ENCODE data around the gene VASN.

Gene VASN

DNA sequence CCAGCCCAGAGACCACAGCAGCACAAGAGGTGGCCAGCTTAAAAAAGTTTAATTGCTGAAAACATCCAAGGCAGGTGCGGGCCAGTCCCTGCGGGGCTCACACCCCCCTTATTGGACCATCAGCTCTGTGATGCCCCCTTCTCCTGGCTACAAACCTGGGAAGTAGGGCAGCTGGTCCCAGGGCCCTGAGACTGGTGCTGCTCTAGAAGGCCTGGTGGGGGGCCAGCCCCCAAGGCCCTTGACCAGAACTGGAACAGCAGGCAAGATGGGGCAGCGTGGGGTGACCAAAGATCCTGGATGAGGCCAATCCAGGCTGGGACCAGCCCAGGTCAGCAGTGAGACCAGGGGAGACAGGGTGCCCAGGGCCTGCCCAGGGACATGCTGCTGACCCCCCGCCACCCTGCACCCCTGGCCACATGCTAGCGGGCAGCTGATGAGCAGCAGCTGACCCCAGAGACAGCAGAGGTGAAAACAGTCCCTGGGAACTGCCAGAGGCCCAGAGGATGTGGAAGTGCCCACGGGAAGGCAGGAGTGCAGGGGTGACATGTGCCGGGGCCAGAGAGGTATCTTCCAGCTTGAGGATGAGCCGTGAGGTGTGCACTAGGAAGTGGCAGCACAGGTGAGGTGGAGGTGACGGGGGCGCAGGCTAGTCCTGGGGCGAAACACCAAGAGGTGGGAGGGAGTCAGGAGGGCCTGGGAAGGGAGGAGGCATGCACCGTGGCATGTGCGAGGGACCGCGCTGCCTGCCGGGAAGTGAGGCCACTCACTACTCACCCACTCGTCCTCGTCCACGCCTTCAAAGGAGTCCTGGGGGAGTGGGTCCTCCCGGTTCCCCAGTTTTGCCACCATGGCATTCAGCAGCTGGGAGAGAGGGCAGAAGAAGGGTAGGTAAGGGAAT, 16.9 kb upstream of the VASN start:
- no peak for DNase-seq (ENCODE audit: low read depth)

DNA sequence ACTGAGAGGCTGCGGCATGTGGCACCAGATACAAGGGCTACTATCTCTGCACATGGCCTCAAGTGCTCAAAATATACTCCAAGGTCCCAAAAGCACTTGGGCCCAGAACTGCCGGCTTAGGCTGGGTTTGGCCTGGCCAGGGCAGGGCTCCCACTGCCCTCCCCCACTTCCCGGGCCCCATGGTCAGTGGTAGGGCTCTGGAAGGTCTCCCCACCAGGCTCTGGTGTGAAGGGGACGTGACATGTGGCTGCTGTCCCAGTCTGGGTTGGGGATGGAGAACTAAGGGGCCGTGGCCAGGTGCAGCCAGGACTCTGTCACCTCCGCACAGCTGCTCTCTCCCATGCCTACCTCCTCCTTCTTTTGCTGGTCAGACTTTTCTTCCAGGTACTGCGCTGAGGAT, 14.8 kb upstream of the VASN start:
- DNase-seq (ENCODE audit: low read depth), result no peak

DNA sequence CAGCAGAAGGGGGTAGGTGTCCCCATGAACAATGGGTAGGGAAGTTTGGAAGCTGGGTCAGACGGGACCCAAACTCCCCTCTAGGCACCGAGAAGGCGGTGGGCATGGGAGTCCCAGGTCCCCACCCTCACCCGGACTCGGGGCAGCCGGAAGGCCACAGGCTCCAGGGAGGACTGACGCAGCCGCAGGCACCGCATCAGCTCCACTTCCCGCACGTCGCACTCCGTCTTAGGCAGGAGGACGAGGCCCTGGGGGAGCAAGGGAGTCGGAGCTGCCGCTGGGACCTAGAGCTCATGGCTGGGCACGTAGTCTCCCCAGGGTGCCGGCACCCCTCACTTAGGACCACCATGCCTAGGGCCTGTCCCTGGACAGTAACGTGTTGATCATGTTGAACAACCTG, 13.4 kb upstream of the VASN start:
- DNase-seq (ENCODE audit: low read depth), result no peak

DNA sequence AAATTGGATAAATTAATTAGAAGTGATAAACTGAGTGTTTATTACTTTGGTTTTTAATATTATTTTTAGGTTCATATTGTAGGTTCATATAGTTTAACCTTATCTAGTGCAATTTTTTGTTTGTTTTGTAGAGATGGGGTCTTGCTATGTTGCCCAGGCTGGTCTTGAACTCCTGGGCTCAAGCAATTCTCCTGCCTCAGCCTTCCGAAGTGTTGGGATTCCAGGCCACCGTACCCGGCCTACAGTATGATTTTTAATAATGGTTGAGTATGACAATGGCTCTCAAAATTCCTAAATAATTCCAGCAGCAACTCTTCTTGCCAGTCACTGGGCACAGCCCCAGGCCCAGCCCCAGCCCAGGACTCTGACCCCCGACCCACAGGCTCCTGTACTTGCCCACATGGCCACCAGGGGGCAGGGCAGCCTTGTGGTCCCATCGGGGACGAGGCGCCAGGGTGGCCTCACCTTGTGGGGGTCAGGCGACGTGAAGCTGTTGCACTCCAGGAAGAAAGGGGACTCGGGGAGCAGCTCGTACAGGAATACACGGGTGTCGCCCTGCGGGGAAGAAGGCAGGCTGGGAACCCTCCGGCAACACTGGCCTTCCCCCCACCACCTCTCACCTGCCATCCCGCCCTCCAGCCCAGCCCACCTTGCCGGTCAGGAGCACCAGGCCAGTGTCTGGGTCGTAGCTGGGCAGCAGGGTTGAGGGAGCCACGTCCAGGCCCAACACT, 12.7 kb upstream of the VASN start:
- DNase-seq (ENCODE audit: low read depth), result peak; percentile 39

DNA sequence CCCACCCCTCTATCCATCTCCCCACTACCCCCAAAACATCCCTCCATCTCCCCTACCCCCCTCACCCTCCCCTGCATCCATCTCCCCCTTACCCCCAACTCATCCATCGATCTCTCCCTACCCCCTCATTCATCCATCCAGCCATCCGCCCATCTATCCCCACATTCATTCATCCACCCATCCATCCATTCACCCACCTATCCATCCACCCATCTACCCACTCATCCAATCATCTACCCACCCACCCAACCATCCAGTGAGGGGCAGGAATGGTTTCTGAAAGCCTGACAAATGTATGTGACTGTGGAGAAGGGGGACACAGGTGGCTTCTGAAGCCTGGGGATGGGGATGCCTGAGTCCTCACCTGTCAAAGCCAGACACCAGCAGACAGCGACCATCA, 11.7 kb upstream of the VASN start:
- no peak for DNase-seq (ENCODE audit: low read depth)

DNA sequence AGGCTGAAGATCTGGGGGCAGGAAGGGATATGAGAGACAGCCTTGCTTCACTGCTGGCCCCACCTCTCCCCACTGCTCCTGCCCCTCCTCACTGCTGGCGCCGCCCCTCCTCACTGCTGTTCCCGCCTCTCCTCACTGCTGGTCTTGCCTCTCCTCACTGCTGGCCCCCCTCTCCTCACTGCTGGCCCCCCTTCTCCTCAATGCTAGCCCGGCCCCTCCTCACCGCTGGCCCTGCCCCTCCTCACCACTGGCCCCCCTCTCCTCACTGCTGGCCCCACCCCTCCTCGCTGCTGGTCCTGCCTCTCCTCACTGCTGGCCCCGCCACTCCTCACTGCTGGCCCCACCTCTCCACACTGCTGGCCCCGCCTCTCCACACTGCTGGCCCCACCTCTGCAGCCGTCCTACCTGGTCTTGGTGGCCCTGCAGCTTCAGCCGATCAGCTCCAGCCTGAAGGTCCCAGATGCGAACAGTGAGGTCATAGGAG, 11.1 kb upstream of the VASN start:
- DNase-seq (ENCODE audit: low read depth), result no peak

DNA sequence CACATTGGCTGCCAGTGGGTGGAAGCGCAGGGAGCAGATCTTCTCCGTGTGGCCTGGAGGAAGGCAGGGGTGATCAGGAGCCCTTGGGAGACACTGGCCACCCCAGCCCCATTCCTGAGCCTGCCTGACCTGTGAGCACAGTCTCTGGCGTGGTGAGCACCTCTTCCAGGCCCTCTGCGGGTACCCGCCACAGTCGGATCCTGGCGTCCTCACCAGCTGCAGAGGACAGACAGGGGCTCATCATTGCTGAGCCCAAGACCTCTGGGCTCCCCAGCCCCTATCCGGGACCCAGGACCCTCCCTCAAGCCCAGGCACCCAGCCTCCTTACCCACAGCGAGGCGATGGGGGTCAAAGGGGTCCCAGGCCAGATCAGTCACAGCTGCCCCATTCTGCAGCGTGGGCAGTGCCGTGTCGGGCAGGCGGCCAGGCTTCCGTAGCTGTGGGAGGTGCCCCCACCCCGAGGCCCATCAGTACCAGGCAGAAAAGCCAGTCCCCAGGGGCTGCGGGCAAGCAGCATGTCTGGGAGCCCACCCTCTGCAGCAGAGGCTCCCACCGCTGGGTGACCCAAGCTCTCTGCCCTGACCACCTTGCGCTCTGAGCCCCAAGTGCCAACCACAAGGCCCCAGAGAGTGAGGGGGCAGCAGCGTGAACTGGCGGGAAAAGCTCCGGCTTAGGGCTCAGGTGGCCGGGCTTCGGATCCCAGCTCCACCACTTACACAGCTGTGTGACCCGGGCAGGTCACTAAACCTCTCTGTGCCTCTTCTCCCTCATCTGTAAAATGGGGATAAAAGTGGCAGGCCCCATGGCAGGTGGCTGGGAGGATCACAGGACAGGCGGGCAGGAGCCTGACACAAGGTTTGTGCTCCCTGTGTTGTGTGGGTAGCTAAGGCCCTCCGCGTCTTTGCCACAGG, 10.4 kb upstream of the VASN start:
- DNase-seq (ENCODE audit: low read depth), result no peak

DNA sequence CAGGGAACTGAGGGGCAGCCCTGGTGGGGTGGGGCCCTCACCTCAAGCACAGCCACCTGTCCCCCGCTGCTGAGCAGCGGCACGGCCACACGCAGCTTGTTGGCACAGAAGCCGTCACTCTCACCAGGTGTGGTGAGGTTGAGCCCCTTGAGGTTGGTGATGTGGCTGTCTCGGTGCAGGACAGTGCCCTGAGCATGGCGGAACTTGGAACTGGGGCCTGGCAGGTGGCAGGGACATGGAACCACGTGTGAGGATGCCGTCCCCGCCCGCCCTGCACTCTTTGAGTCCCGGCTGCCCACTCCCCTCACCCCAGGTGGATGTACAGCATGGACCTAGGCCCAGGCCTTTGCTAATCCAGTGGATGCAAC, 9.7 kb upstream of the VASN start:
- DNase-seq (ENCODE audit: low read depth), result no peak

DNA sequence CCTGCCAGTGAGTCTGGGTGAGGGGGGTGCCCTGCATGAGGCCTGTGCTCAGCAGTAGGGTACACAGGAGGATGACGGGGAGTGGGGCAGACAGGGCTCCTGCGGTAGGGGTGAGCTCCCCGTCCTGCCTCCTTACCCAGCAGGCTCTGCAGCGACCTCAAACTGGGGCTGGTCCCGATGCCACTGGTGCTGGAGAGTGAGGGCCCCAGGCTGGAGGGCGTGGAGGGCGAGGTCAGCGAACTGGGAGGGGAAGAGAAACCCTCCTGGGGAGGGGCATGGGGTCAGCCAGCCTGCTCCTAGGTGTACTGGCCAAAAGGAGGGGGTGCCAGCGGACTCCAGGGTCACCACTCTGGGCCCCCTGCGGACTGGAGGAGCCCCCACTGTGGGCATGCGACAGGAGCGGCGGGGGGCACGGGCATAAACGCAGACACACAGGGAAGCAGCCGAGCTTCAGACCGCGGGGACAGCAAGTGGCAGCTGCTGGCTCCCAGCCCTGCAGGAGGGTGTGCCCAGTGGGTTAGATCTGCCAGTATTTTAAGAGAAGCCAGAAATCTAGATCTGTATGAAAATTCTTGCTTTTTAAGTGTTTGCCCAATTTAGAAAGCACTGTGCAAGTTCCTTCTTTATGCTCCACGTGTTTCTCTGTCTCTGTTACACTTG, 9.0 kb upstream of the VASN start:
- DNase-seq (ENCODE audit: low read depth), result no peak

DNA sequence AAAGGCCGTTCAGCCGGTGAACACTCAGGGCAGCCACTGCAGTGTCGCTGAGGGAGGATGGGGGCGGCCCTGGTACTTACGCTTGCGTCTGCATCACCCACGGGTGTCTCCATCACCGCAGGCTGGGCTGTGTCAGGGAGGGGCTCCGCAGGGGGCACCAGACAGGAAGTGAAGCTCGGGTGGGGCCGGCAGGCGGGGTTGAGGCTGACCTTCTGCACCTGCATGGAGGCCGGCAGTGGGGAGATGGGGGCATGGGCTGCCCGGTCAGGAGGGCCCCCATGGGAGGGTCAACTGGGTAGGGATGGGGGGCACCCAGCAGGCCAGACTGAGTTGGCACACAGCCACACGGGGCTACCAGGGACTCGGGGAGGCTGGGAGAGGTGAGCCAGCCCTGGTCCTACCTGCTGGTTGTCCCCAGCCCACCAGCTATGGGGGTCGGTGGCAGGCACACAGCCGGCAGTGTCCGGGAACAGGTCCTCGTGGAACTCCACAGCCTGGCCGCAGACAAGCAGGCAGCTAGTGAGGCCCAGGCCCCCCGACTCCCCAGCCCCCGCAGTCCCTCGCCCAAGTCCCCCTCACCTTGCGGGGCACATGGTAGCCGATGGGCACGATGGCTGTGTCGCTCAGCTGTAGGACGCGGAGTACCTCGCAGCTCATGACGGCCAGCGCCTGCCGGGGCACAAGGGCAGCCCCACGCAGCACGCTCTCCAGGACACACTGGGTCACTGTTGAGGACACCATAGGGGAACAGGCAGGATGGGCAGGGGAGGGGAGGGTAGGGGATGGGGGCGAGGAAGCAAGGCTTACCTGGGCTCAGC, 7.2 kb upstream of the VASN start:
- DNase-seq (ENCODE audit: low read depth), result no peak

DNA sequence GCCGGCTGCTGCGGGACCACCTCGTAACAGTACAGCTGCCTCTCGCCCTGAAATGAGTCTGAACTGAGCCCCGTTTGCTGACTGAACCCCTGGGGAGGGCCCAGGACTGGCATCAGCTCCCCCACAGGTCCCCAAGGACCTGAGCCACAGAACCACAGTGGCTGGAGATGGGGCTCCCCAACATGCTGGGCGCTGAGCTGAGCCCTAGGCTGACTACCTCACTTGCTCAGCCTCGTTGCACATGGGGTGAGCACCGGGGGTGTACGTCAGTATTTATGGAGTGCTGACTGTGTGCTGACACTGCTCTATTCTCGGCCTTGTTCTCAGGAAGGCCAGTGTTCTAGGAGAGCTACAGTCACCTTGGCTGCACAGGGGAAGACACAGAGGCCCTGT, 6.6 kb upstream of the VASN start:
- no peak for DNase-seq (ENCODE audit: low read depth)

DNA sequence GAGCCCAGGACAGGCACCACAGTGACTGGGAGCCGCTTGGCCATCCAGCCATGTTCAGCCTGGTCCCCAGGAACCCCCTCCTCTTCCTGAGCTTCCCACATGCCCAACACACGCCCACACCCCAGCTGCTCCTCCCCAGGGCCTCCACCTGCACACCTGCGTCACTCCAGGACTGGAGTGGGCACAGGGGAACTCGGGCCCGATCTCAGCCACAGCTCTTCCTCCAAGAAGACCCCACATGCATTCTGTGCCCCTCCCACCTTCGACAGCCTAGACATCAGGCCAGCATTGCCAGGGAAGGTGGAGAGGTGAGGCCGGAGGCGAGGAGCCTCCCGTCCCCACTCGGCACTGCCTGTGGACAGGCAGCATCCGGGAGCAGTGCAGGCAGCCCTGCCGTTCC, 6.0 kb upstream of the VASN start:
- no peak for DNase-seq (ENCODE audit: low read depth)

DNA sequence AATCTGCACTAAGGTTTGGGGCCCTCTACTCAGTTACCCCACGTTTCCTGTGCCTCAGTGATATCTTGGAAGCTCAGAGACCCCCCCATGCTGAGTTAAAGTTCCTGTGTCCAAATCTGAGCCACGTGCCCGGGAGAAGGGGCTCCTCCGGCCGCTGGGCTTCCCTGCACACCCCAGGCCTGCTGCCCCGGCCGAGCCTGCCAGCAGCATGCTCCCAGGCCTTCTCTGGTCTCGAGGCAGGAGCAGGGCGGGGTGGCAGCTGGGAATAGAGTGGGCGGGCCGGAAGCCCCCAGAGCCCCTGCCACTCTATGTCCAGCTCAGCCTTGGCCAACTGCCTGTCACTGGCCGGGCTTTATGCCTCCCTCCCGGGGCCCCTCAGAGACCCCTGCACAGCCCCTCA, 5.6 kb upstream of the VASN start:
- no peak for DNase-seq (ENCODE audit: low read depth)

DNA sequence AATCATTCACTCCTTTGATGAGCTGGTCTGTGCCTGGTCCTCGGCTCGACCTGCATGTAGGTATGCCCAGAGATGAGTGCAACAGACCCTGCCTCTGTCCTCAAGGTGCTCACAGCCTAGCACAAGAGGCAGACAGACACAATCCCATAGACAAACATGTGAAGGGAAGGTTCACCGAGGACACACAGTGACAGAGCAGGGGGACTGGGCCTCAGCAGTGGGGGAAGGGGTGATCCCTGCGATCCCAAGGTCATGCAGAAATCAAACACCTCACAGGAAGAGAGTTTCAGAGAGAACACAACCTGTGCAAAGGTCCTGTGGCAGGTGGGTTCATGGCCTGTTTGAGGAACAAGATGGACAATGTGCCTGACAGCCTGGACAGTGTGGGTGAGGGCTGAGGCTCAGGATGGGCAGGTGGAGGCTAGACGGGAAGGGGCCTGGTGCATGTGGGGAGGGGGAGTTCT, 4.2 kb upstream of the VASN start:
- DNase-seq (ENCODE audit: low read depth), result no peak

DNA sequence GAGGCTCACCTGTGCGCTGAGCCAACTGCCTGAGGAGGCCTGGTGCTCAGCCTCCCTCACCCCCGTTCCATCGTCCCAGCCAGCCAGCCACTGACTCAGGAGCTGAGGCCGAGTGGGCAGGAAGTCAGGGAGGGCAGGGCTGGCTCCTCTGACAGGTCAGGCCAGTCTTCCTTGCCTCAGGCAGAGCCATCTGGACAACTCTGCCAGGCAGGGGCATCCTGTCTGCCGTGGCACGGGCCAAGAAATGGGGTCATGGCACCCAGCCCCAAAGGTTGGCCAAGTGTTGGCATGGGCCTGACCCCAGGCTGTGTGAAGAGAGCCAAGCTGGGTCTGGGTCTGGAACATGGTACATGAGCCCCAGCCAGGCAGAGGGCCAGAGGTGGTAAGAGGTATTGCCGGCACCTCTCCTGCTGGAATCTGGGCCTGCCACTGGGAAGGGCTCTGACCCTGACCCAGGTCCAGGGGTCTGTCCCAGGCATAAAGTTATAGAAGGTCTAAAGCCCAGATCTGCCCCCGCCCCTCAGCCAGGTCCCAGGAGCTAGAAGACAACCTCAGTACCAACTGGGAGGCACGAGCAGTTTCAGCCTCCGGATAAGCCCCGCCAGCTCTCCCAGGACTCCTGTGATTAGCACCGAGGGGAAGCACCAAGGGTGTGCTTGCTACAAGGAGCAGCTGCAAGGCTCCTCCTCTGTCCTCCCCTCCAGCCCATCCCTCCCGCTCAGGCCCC, 2.5 kb upstream of the VASN start:
- DNase-seq (ENCODE audit: low read depth), result no peak

DNA sequence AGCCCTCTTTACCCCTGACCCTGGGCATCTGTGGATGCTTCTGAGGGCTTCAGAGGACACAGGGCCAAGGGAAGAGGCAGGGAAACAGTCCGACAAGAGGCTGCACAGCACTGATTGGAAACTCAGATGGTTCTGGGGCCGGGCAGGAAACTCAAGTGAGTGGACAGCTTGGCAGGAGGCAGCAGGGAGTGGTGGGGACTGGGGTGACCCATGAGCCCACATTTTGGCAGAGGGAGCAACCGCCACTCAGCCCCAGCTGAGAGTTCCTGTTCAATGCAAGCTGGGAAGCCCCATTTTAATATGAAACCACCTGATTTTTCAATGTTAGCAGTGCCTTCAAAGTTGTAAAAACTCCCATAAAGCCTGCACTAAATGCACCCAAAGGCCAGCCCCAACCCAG, 1.5 kb upstream of the VASN start:
- no peak for DNase-seq (ENCODE audit: low read depth)

DNA sequence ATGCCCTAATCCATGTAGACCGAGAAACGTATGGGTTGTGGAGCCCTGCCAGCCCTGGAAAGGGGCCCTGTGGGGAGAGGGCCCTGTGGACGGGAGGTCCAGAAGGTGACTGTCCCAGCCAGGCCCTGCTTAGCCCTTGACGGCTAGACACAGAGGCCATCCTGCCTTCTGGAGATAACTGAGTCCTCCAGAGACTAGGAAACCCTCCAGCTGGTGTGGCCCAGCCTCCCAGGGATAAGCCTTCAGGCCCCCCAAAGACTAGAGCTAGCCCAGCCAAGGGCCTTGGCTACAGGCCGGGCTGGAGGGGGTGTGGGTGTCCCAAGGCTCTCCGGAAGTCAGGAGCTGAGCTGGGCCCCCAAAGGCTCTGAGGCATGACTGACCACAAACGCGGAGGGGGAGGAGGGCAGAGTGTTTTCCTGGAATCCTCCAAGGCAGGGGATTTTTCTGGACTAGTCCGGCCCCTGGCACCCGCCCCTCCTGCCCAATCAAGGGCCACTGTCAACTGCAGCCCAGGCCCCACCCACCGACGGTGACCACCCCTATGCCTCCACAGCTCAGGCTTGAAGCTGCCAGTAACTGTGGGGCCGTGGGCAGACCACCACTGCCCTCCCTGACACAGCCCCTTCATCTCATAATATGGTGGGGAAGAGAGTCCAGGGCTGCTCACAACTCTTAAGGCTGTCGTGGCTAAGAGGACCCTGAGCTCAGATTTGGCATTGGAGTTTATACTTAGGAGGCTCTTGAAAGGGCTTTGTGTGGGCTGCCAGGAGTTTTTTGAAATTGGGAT, 885 bp upstream of the VASN start:
- DNase-seq (ENCODE audit: low read depth), result no peak

DNA sequence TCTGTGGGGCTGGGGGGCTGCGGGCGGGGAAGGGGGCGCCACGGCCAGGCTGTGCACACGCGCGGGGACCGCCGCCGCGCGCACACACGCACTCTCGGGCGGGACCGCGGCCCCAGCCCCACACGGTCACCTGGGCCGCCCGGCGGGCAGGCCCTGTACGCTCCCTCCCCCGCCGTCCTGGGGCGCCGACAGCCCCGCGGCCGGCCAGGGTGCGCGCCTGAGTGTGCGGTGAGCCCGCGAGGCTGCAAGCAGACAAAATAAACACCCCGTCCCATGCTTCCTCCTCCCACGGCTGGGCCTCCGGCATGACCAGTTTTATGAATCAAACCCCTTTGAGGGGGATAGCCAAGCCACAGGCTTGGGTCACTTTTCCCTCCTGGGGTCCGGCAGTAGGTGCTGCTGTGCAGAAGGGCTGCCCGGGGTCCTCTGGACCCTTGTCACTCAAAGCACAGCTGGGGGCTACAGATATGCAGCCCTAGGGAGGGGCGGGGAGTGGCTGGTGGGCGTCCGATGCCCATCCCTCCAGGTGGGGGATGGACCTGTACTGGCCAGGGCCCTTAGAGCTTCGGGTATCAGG, 441 bp downstream of the VASN start:
- DNase-seq (ENCODE audit: low read depth), result no peak

Measured in stimulated activated CD4-positive, alpha-beta T cell treated with anti-CD3 and anti-CD28 coated beads, Interleukin-2, amount 100 ng/mL, for 4 hours (primary cell).